ENCODE measurements around the gene INMT.

The INMT gene

GRCh38 chr7:30776971-30777370, 25.0 kb downstream of the INMT start:
- Histone ChIP-seq H4K20me1 (ENCODE audit: control insufficient read depth, insufficient read depth, low read depth, low read length) (no peaks in the 10 kb centered on the region), H3K27ac (ENCODE audit: low read depth, low read length) (no peak overlapping the region), H3K9me2 (replicated peaks; ENCODE audit: control insufficient read depth, low read length) (no peaks in the 10 kb centered on the region), H3K4me3 (ENCODE audit: low read length) (no peak overlapping the region), H3K9me3 (ENCODE audit: control insufficient read depth, insufficient read depth, low read length) (no peaks in the 10 kb centered on the region), H3F3A (ENCODE audit: control insufficient read depth, insufficient read depth) (no peaks in the 10 kb centered on the region), H3K36me3 (ENCODE audit: control insufficient read depth, low read length) (0 out of 2 replicates have a peak, but pooled peaks cover under 1% of the 10 kb centered on the region), H3K79me2 (ENCODE audit: control insufficient read depth, low read length) (no peaks in the 10 kb centered on the region), H3K4me1 (ENCODE audit: control insufficient read depth, low read length) (peaks cover 5% of the 10 kb centered on the region), H3K4me2 (ENCODE audit: low read length) (no peak overlapping the region), H3K27me3 (ENCODE audit: control insufficient read depth, low read length) (no peaks in the 10 kb centered on the region)
- no peak for TF ChIP-seq EZH2phosphoT487 (IDR thresholded peaks at IDR 0.05; ENCODE audit: borderline replicate concordance, low read length)
- no peak for TF ChIP-seq CTCF (IDR thresholded peaks at IDR 0.05; ENCODE audit: low read depth, low read length, poor library complexity, severe bottlenecking)

GRCh38 chr7:30778255-30779025, 26.5 kb downstream of the INMT start:
- H4K20me1 ChIP-seq (ENCODE audit: control insufficient read depth, insufficient read depth, low read depth, low read length), result no peaks in the 10 kb centered on the region
- no peaks in the 10 kb centered on the region for H3K79me2 ChIP-seq (ENCODE audit: control insufficient read depth, low read length)
- no peak overlapping the region for H3K27ac ChIP-seq (ENCODE audit: low read depth, low read length)
- H3K4me3 ChIP-seq (ENCODE audit: low read length), result no peak overlapping the region
- TF ChIP-seq EZH2phosphoT487 (IDR thresholded peaks at IDR 0.05; ENCODE audit: borderline replicate concordance, low read length) (no peak), CTCF (IDR thresholded peaks at IDR 0.05; ENCODE audit: low read depth, low read length, poor library complexity, severe bottlenecking) (no peak)
- H3K4me2 ChIP-seq (ENCODE audit: low read length), result no peak overlapping the region
- H3F3A ChIP-seq (ENCODE audit: control insufficient read depth, insufficient read depth), result no peaks in the 10 kb centered on the region
- no peaks in the 10 kb centered on the region for H3K4me1 ChIP-seq (ENCODE audit: control insufficient read depth, low read length)
- H3K36me3 ChIP-seq (ENCODE audit: control insufficient read depth, low read length), result peaks cover 7% of the 10 kb centered on the region; the same call in 1 of the 2 replicates
- H3K27me3 ChIP-seq (ENCODE audit: control insufficient read depth, low read length), result no peaks in the 10 kb centered on the region
- no peaks in the 10 kb centered on the region for H3K9me3 ChIP-seq (ENCODE audit: control insufficient read depth, insufficient read depth, low read length)
- no peaks in the 10 kb centered on the region for H3K9me2 ChIP-seq (replicated peaks; ENCODE audit: control insufficient read depth, low read length)

GRCh38 chr7:30779574-30779973, 27.6 kb downstream of the INMT start:
- Histone ChIP-seq H3K4me3 (ENCODE audit: low read length) (no peak overlapping the region), H3K4me1 (ENCODE audit: control insufficient read depth, low read length) (no peaks in the 10 kb centered on the region), H3K79me2 (ENCODE audit: control insufficient read depth, low read length) (no peaks in the 10 kb centered on the region), H3K9me3 (ENCODE audit: control insufficient read depth, insufficient read depth, low read length) (no peaks in the 10 kb centered on the region), H3F3A (ENCODE audit: control insufficient read depth, insufficient read depth) (no peaks in the 10 kb centered on the region), H3K36me3 (ENCODE audit: control insufficient read depth, low read length) (peaks cover 7% of the 10 kb centered on the region; the same call in 1 of the 2 replicates), H3K27ac (ENCODE audit: low read depth, low read length) (no peak overlapping the region), H3K9me2 (replicated peaks; ENCODE audit: control insufficient read depth, low read length) (no peaks in the 10 kb centered on the region), H3K4me2 (ENCODE audit: low read length) (no peak overlapping the region), H3K27me3 (ENCODE audit: control insufficient read depth, low read length) (no peaks in the 10 kb centered on the region), H4K20me1 (ENCODE audit: control insufficient read depth, insufficient read depth, low read depth, low read length) (no peaks in the 10 kb centered on the region)
- TF ChIP-seq CTCF (IDR thresholded peaks at IDR 0.05; ENCODE audit: low read depth, low read length, poor library complexity, severe bottlenecking) (no peak), EZH2phosphoT487 (IDR thresholded peaks at IDR 0.05; ENCODE audit: borderline replicate concordance, low read length) (no peak)

Data from DOHH2 (cell line).